GM21825 (cell line): Measurements from ENCODE around the gene SCARB1.

ENCODE experiments used
- ATAC-seq: cut with Tn5 transposase; IDR thresholded peaks from one replicate; pipeline ENCODE4 v1.9.1; 2021; ENCODE audit warnings: mild to moderate bottlenecking, moderate library complexity; ENCODE audit not compliant: unreplicated experiment

The SCARB1 gene

DNA sequence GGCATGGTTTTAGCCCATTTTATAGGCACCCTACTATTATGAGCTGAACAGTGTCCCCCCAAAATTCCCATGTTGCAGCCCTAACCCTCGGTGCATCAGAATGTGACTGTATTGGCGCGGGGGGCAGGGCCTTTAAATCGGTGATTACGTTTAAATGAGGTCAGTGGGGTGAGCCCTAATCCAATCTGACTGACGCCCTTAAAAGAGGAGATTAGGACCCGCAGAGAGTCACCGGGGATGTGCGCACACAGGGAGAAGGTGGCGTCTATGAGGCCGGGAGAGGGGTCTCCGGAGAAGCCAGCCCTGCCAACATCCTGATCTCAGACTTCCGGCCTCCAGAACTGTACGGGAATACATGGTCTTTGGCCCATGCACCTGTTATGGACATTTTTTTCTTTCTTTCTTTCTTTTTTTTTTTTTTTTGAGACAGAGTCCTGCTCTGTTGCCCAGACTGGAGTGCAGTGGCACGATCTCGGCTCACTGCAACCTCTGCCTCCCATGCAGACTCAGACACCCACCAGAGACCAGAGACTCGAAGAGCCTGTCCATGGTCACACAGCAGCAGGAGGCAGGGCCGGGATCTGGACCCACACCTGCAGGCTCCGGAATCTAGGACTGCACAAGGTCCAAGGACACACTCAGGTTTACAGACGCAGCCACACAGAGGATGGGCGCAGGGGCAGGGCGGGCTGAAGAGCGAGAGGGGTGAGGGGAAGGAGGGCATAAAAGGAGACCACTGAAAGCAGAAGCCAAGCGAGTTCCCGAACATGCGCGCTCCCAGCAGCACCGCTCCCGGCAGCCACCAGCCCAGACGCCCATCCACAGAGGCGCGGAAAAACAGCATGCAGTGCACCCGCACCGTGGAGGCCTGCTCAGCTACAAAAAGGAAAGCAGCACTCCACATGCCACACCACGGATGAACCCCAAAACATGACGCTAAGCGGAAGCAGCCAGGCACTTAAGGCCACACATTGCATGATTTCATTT, 19.0 kb downstream of the SCARB1 start:
- ATAC-seq: no peak

- ATAC-seq: no peak
These were observed 20.7 kb downstream of the SCARB1 start for GRCh38 chr12:124842800-124843510.

- ATAC-seq: no peak
These were observed 21.5 kb downstream of the SCARB1 start for GRCh38 chr12:124842073-124842749.

- no peak for ATAC-seq
These were observed 22.1 kb downstream of the SCARB1 start for GRCh38 chr12:124841558-124841945.

GRCh38 chr12:124837958-124838803, 25.5 kb downstream of the SCARB1 start:
- no peak for ATAC-seq

GRCh38 chr12:124837249-124837897, 26.3 kb downstream of the SCARB1 start:
- ATAC-seq: no peak

GRCh38 chr12:124836759-124837158, 26.9 kb downstream of the SCARB1 start:
- ATAC-seq: no peak

GRCh38 chr12:124835656-124836410, 27.8 kb downstream of the SCARB1 start:
- ATAC-seq: no peak

DNA sequence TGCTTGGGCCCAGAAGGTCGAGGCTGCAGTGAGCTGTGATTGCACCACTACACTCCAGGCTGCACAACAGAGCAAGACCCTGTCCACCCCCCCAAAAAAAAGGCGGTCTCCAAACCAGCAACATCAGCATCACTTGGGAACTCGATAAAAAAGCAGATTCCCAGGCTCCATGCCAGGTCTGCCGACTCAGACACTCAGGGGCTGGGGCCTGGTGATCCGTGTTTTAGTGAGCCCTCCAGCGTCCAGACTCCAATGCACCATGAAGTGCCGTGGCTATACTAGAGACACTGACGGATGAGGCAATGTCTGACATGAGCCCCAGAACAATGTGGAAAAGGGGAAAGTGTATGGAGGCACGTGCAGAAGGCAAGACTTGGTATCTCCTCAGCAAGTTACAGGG, 28.8 kb downstream of the SCARB1 start:
- no peak for ATAC-seq

- ATAC-seq: no peak
These were observed 30.0 kb downstream of the SCARB1 start for GRCh38 chr12:124833693-124834122.

DNA sequence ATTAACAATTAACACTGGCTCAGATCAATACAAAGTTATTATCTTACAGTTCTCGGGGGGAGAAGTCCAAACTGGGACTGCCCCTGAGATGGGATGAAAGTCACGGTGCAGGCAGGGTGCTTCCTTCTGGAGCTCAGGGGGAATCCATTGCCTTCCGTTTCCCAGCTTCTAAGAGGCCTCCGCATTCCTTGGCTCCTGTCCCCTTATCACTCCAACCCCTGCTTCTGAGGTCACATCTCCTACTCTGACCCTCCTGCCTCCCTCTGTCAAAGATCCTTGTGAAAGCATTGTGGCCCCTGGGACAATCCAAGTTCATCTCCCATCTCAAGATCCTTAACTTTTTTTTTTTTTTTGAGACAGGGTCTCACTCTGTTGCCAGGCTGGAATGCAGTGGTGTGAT, 30.8 kb downstream of the SCARB1 start:
- no peak for ATAC-seq

- ATAC-seq: no peak
These were observed 32.1 kb downstream of the SCARB1 start for GRCh38 chr12:124831590-124831989.

- no peak for ATAC-seq
These were observed 33.4 kb downstream of the SCARB1 start for GRCh38 chr12:124830306-124830705.

DNA sequence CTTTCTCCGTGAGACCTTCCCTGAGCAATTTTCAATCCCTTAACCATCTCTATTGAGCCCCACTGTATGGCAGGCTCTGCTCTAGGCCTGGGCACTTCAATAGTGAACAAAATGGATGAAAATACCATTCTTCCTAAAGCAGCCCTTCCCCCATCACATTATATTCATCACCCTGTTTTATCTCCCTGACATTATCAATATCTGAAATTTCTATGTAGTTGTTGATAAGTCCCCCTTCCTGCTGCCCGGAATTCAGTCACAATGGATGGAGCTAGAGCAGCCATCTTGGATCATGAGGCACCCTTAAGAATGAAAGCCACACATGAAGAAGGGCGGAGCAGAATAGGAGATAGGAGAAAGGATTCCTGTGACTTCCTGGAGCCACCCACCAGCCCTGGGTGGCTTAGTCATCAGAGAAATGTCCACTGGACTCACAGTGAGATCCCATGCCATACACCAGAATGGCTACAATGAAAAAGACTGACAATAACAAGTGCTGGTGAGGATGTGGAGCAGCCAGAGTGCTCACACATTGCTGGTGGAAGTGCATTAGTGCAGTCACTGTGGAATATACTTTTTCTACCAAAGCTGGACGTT, 33.9 kb downstream of the SCARB1 start:
- ATAC-seq: no peak

GRCh38 chr12:124829008-124829707, 34.5 kb downstream of the SCARB1 start:
- ATAC-seq: no peak

- ATAC-seq: no peak
These were observed 35.2 kb downstream of the SCARB1 start for GRCh38 chr12:124828264-124829007.

DNA sequence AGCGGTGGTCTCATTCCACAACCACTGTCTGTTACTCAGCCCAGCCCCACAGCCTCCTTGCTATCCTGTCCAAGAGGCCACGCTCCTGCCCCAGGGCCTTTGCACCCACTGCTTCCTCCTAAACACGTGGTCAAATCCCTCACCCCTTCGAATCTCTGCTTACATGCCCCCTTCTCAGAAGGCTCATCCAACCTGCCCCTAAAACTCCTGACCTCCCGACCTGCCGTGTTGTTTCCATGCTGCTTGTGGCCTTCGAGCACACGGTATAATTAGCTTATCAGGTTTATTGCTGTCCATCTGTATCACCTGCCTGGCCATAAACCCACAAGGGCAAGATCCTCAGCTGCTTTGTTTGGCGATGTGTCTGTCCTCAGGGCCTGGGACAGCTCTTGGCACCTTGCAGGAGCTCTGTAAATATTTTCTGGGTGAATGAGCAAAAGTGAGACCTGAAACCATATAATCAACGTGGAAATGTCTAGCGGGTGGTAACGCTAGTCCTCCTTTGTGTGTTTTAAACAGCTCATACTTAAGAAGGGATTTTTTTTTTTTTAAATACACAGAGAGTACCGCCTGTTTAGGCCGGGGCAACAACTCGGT, 36.0 kb downstream of the SCARB1 start:
- peak; percentile 50 for ATAC-seq
